Fibroblast of lung (primary cell): ENCODE measurements around the gene INPP5A. TPM values are rescaled to one million over a fixed set of nuclear protein-coding genes. Genes with fewer than 3 reads are reported as not detected.

Source experiments
- DNase-seq, 2 donors: peaks; one replicate each; pipeline versions ENCODE4 v3.0.0 to v3.0.0-alpha.2; 2010; ENCODE audit warnings: low read depth in 2 of 2
- H2AFZ ChIP-seq: 2 replicates; pipeline ENCODE4 v1.5.1; 2012; ENCODE audit warnings: low read length, control low read depth, inconsistent platforms
- H3K27ac ChIP-seq: 2 replicates; pipeline ENCODE4 v1.5.1; 2011; ENCODE audit warnings: low read length, control low read depth; ENCODE audit not compliant: insufficient read depth
- H3K27me3 ChIP-seq: 2 replicates; pipeline ENCODE4 v1.5.1; 2011; ENCODE audit warnings: mild to moderate bottlenecking, low read length; ENCODE audit not compliant: control insufficient read depth, insufficient read depth
- H3K36me3 ChIP-seq: 2 replicates; pipeline ENCODE4 v1.5.1; 2011; ENCODE audit warnings: low read length; ENCODE audit not compliant: control insufficient read depth, insufficient read depth
- H3K4me1 ChIP-seq: 2 replicates; pipeline ENCODE4 v1.5.1; 2011; ENCODE audit warnings: low read length; ENCODE audit not compliant: control insufficient read depth, insufficient read depth; ENCODE audit errors: extremely low read depth
- H3K4me2 ChIP-seq: 2 replicates; pipeline ENCODE4 v1.5.1; 2011; ENCODE audit warnings: low read length, control low read depth; ENCODE audit not compliant: insufficient read depth; ENCODE audit errors: extremely low read depth
- H3K4me3 ChIP-seq, 4 experiments: fragments of 200-600 bp in 1 of 4; sonication (generic) in 1 of 4; replicated peaks in 1 of 4; 2 replicates each; pipeline ENCODE4 v1.5.1; 2011 to 2016; ENCODE audit warnings: low read length in 4 of 4, low read depth in 3 of 4, mild to moderate bottlenecking in 3 of 4, control low read depth in 2 of 4, inconsistent platforms in 1 of 4, mixed read lengths in 1 of 4; ENCODE audit not compliant: insufficient read depth in 1 of 4; ENCODE audit errors: control extremely low read depth in 1 of 4
- H3K79me2 ChIP-seq: 2 replicates; pipeline ENCODE4 v1.5.1; 2012; ENCODE audit warnings: mild to moderate bottlenecking, low read length, inconsistent platforms; ENCODE audit not compliant: control insufficient read depth, insufficient read depth
- H3K9ac ChIP-seq: 2 replicates; pipeline ENCODE4 v1.5.1; 2011; ENCODE audit warnings: mild to moderate bottlenecking, low read length, control low read depth; ENCODE audit not compliant: insufficient read depth
- H3K9me3 ChIP-seq: 2 replicates; pipeline ENCODE4 v1.5.1; 2012; ENCODE audit warnings: low read depth, low read length; ENCODE audit not compliant: control insufficient read depth, insufficient read depth
- H4K20me1 ChIP-seq: 2 replicates; pipeline ENCODE4 v1.5.1; 2011; ENCODE audit warnings: low read length; ENCODE audit not compliant: control insufficient read depth, insufficient read depth; ENCODE audit errors: extremely low read depth
- EZH2 ChIP-seq: IDR thresholded peaks from 2 replicates; pipeline ENCODE4 v1.5.1; 2012; ENCODE audit warnings: low read length, control low read depth, mild to moderate bottlenecking; ENCODE audit errors: missing control alignments
- polyA plus RNA-seq, 2 donors: library from polyadenylated mRNA; depleted of rRNA in 1 of 2; stranded (reverse) in 1 of 2; unstranded in 1 of 2; fragments of >200 nt; gene quantifications; 2 replicates each; pipeline ENCODE4 v1.2.1, GENCODE V29; 2011 to 2012; ENCODE audit warnings: missing spikeins in 1 of 2
- total RNA-seq: library from RNA; depleted of rRNA; stranded (reverse); fragments of >200 nt; gene quantifications from 2 replicates; pipeline ENCODE4 v1.2.1, GENCODE V29; 2014
- TF ChIP-seq, protein P1 (sequence below), 2 donors: IDR thresholded peaks in 1 of 2; conservative IDR thresholded peaks in 1 of 2; 1 replicate in 1 of 2; 2 replicates in 1 of 2; pipeline ENCODE4 v1.5.1; 2011 to 2012; ENCODE audit warnings: low read length in 2 of 2, control low read depth in 1 of 2, inconsistent platforms in 1 of 2, low read depth in 1 of 2, mild to moderate bottlenecking in 1 of 2

The INPP5A gene
- total and polyA plus RNA-seq, 2 donors (not counting 1 experiment from before 2014, with no cell fraction given): 24.6 to 39.9 TPM

DNA sequence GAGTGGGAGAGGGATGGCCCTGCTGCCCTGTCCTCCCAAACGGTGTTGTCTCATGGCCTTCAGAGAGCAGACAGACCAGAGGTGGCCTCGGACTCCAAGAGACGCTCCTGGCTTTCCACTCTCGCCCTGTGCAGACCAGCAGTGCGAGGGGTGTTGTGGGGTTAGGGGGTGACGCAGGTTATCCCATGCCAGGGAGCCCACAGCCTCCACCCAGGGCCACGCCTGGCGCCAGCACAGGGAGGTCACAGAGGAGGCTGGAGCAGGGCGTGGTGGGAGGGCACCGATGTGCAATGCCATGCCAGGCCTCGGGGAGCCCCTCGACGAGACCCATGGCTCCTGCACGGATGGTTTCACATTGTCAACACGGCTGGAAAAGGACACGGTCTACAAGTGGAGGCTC is 52.1 kb downstream of the INPP5A start:
- Histone ChIP-seq H3K4me1 (peaks cover 6% of the 10 kb centered on the region), H4K20me1 (peaks cover 6% of the 10 kb centered on the region), H3K9me3 (no peaks in the 10 kb centered on the region), H3K79me2 (peaks cover 41% of the 10 kb centered on the region), H3K36me3 (no peaks in the 10 kb centered on the region), H3K27me3 (peaks cover 2% of the 10 kb centered on the region), H3K4me3 (no peak overlapping the region), H3K4me2 (no peak overlapping the region), H3K27ac (no peak overlapping the region), H3K9ac (no peak overlapping the region), H2AFZ (no peak overlapping the region)
- no peak for DNase-seq
- no peak for TF ChIP-seq EZH2
- TF ChIP-seq, protein P1, sequence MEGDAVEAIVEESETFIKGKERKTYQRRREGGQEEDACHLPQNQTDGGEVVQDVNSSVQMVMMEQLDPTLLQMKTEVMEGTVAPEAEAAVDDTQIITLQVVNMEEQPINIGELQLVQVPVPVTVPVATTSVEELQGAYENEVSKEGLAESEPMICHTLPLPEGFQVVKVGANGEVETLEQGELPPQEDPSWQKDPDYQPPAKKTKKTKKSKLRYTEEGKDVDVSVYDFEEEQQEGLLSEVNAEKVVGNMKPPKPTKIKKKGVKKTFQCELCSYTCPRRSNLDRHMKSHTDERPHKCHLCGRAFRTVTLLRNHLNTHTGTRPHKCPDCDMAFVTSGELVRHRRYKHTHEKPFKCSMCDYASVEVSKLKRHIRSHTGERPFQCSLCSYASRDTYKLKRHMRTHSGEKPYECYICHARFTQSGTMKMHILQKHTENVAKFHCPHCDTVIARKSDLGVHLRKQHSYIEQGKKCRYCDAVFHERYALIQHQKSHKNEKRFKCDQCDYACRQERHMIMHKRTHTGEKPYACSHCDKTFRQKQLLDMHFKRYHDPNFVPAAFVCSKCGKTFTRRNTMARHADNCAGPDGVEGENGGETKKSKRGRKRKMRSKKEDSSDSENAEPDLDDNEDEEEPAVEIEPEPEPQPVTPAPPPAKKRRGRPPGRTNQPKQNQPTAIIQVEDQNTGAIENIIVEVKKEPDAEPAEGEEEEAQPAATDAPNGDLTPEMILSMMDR (conservative IDR thresholded peaks at IDR 0.05 in 1 of 2, IDR thresholded peaks at IDR 0.05 in 1 of 2; ENCODE audit: low read depth in 1 of 2, low read length in 2 of 2): no peak

DNA sequence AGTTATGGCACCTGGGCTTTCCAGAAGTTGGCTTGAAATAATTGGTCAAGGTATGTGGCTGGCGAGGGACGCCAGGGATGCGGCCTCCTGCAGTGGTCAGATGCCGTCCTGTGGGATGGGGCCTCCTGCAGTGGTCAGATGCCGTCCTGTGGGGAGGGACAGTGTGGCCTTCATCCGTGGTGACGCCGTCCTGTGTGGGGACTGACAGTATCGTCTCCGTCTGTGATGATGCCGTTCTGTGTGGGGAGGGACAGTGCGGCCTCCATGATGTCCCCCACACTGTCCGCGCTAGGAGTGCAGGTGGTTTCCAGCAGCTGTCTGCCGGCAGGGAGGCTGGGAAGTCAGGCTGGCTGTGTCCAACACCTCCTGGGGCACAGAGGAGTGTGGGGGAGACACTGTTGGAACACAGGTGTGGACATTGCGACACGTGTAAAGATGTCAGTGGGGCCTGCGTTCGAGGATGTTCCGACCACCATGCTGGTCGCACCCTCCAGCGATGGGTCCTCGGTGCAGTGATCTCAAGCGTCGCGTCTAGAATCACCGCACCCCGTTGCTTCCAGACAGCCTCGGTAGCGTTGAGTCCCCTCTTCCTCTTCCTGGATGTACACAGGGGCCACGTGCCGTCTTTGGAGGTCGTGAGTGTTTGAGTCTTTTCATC is 52.6 kb downstream of the INPP5A start:
- H3K9me3 ChIP-seq: no peaks in the 10 kb centered on the region
- H3K4me3 ChIP-seq: no peak overlapping the region
- H3K4me1 ChIP-seq: peaks cover 6% of the 10 kb centered on the region
- H2AFZ ChIP-seq: no peak overlapping the region
- DNase-seq: no peak
- H4K20me1 ChIP-seq: peaks cover 6% of the 10 kb centered on the region
- no peak overlapping the region for H3K9ac ChIP-seq
- H3K27me3 ChIP-seq: peaks cover 2% of the 10 kb centered on the region
- TF ChIP-seq, protein P1 (conservative IDR thresholded peaks at IDR 0.05 in 1 of 2, IDR thresholded peaks at IDR 0.05 in 1 of 2; ENCODE audit: low read depth in 1 of 2, low read length in 2 of 2): no peak
- no peak for TF ChIP-seq EZH2
- no peak overlapping the region for H3K4me2 ChIP-seq
- no peaks in the 10 kb centered on the region for H3K36me3 ChIP-seq
- no peak overlapping the region for H3K27ac ChIP-seq
- H3K79me2 ChIP-seq: peaks cover 43% of the 10 kb centered on the region

DNA sequence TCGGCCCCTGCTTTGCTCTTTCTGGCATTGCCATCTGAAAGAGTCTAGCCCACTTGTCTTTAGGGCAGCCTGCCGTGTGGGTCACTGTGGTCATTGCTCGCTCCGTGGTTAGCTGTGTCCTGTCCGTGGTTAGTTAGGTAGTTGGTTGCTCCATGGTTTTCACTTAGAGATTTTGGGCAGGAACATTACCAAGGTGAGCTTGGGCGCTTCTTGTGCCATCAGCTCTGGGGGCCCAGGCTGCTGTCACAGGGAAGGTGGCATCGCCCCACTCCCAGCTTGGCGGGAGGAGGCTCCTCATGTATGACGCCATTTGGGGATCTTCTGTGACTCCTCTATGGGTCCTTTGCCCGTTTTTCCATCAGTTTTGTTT is 53.1 kb downstream of the INPP5A start:
- Histone ChIP-seq H4K20me1 (peaks cover 6% of the 10 kb centered on the region), H3K27ac (no peak overlapping the region), H3K4me1 (peaks cover 6% of the 10 kb centered on the region), H3K79me2 (peaks cover 46% of the 10 kb centered on the region), H3K4me3 (no peak overlapping the region), H2AFZ (no peak overlapping the region), H3K9me3 (no peaks in the 10 kb centered on the region), H3K4me2 (no peak overlapping the region), H3K27me3 (peaks cover 2% of the 10 kb centered on the region), H3K36me3 (no peaks in the 10 kb centered on the region), H3K9ac (no peak overlapping the region)
- DNase-seq: peak in 1 of 2 donors; percentile 27
- no peak for TF ChIP-seq EZH2
- TF ChIP-seq, protein P1 (conservative IDR thresholded peaks at IDR 0.05 in 1 of 2, IDR thresholded peaks at IDR 0.05 in 1 of 2; ENCODE audit: low read depth in 1 of 2, low read length in 2 of 2): no peak
